HepG2 (cell line): ENCODE results near the gene GRID1. TPM values are rescaled to one million over a fixed set of nuclear protein-coding genes. Genes with fewer than 3 reads are reported as not detected.

Experiments
- ATAC-seq: fragments of 200-7000 bp; cut with Tn5 transposase; 3 replicates; pipeline ENCODE4 v1.9.1; 2020; ENCODE audit warnings: mild to moderate bottlenecking, moderate library complexity
- BruUV-seq: library from RNA; stranded (reverse); fragments of 400-500 nt; replicated peaks from 2 replicates; lab custom pipeline; 2021; lab: Mats Ljungman, UMichigan
- CTCF ChIA-PET: fragments of 300-600 bp; formaldehyde crosslinking; extraction: SDS; loops from one replicate; lab custom pipeline; 2021; ENCODE audit warnings: low total read pairs, inconsistent platforms, low intra/inter-chr PET ratio; lab: Yijun Ruan, JAX
- POLR2A ChIA-PET: fragments of 350-600 bp; sonication (Branson Sonifier 250); formaldehyde crosslinking; loops from one replicate; lab custom pipeline; 2020; ENCODE audit warnings: antibody characterized with exemption, inconsistent platforms; lab: Yijun Ruan, JAX
- DNase-seq: peaks from one replicate; pipeline ENCODE4 v3.0.0-alpha.2; 2015; ENCODE audit warnings: low spot score
- FAIRE-seq: peaks from 3 replicates; lab custom pipeline; 2011; peaks lifted over from hg19 to GRCh38; lab: Jason Lieb, UNC
- H2AFZ ChIP-seq: one replicate; pipeline ENCODE4 v1.6.1; 2011; ENCODE audit warnings: low read length, inconsistent platforms
- H3K27ac ChIP-seq: fragments of 300-600 bp; 3 replicates; pipeline ENCODE4 v1.8.0; 2011; ENCODE audit warnings: mixed run types, mild to moderate bottlenecking, mixed read lengths, low read length, inconsistent platforms; ENCODE audit not compliant: insufficient read depth; ENCODE audit errors: extremely low read length
- H3K27me3 ChIP-seq, 2 experiments: fragments of 200-600 bp in 1 of 2; 2 replicates in 1 of 2; 3 replicates in 1 of 2; pipeline versions ENCODE4 v1.6.0 to v1.8.0; 2011; ENCODE audit warnings: low read length in 2 of 2, mild to moderate bottlenecking in 2 of 2, moderate library complexity in 2 of 2, inconsistent platforms in 1 of 2; ENCODE audit not compliant: insufficient read depth in 2 of 2, control insufficient read depth in 1 of 2
- H3K36me3 ChIP-seq, 2 experiments: fragments of 200-600 bp in 1 of 2; replicated peaks in 1 of 2; 2 replicates in 1 of 2; 3 replicates in 1 of 2; pipeline versions ENCODE4 v1.5.1 to v1.8.0; 2011; ENCODE audit warnings: low read length in 2 of 2, inconsistent platforms in 1 of 2; ENCODE audit not compliant: insufficient read depth in 2 of 2, control insufficient read depth in 1 of 2
- H3K4me1 ChIP-seq: 2 replicates; pipeline ENCODE4 v1.5.1; 2012; ENCODE audit warnings: low read length, inconsistent platforms; ENCODE audit not compliant: insufficient read depth
- H3K4me2 ChIP-seq: 2 replicates; pipeline ENCODE4 v1.6.0; 2011; ENCODE audit warnings: low read depth, low read length, inconsistent platforms
- H3K4me3 ChIP-seq, 3 experiments: fragments of 200-600 bp in 1 of 3; sonication (generic), shearing (Covaris generic) in 1 of 3; replicated peaks in 1 of 3; 2 replicates each; pipeline ENCODE4 v1.5.1; 2011 to 2016; ENCODE audit warnings: low read length in 3 of 3, inconsistent platforms in 2 of 3, low read depth in 2 of 3, mild to moderate bottlenecking in 2 of 3, control low read depth in 1 of 3, mixed read lengths in 1 of 3; ENCODE audit not compliant: insufficient read depth in 1 of 3
- H3K79me2 ChIP-seq: one replicate; pipeline ENCODE4 v1.6.1; 2011; ENCODE audit warnings: low read length, inconsistent platforms; ENCODE audit not compliant: insufficient read depth
- H3K9ac ChIP-seq: 2 replicates; pipeline ENCODE4 v1.6.0; 2011; ENCODE audit warnings: mild to moderate bottlenecking, low read depth, low read length, inconsistent platforms; ENCODE audit not compliant: insufficient read depth
- H3K9me3 ChIP-seq: 2 replicates; pipeline ENCODE4 v1.5.1; 2012; ENCODE audit warnings: mild to moderate bottlenecking, low read length
- H4K20me1 ChIP-seq: 2 replicates; pipeline ENCODE4 v1.6.0; 2011; ENCODE audit warnings: inconsistent platforms, mild to moderate bottlenecking, low read length, moderate library complexity; ENCODE audit not compliant: insufficient read depth
- AKAP8 ChIP-seq: sonication (generic); formaldehyde crosslinking; IDR thresholded peaks from 2 replicates; pipeline ENCODE4 v1.5.1; 2020; ENCODE audit warnings: mild to moderate bottlenecking, missing genetic modification reagents
- KLF11 ChIP-seq: IDR thresholded peaks from 2 replicates; pipeline ENCODE4 v1.6.1; 2016; ENCODE audit warnings: missing compliant biosample characterization
- MAF1 ChIP-seq: sonication (generic); formaldehyde crosslinking; IDR thresholded peaks from 2 replicates; pipeline ENCODE4 v1.5.0; 2020; ENCODE audit warnings: missing genetic modification reagents, borderline replicate concordance
- ZNF260 ChIP-seq: sonication (generic); formaldehyde crosslinking; IDR thresholded peaks from 2 replicates; pipeline ENCODE4 v1.4.0; 2020; ENCODE audit warnings: missing genetic modification reagents, low read depth, mild to moderate bottlenecking, borderline replicate concordance
- WGBS: methylation state at CpG from one replicate; pipeline ENCODE4 v1.1.6; 2017; ENCODE audit warnings: low lambda C conversion rate; 5-methylcytosine and 5-hydroxymethylcytosine counted together
- in situ Hi-C: cut with HindIII; loops from 2 replicates; pipeline ENCODE4 v1.10.0; 2017; ENCODE audit warnings: low pct_unique_long_range_greater_than_20kb; ENCODE audit not compliant: extremely low pct_ligation_motif_present
- intact Hi-C: fragments of 100-400 bp; cut with micrococcal nuclease; formaldehyde crosslinking; loops from one replicate; pipeline ENCODE4 v1.10.0; 2022; ENCODE audit not compliant: unreplicated experiment
- polyA plus RNA-seq, 8 experiments: library from polyadenylated mRNA; depleted of rRNA in 3 of 8; stranded (reverse) in 7 of 8; unstranded in 1 of 8; fragments of >200 nt; fragmentation: Illumina TruSeq in 4 of 8; extraction: Trizol in 4 of 8; gene quantifications; 2 replicates each; pipeline versions ENCODE4 v1.2.1 to v1.2.3, GENCODE V29; 2011 to 2016; ENCODE audit warnings: low read depth in 4 of 8, missing spikeins in 1 of 8, mixed read lengths in 1 of 8; ENCODE audit not compliant: insufficient read depth in 1 of 8
- total RNA-seq, 5 experiments: library from RNA; depleted of rRNA; stranded (reverse); fragments of >200 nt; fragmentation: Illumina TruSeq; extraction: Trizol; gene quantifications; 2 replicates each; pipeline ENCODE4 v1.2.3, GENCODE V29; 2016; ENCODE audit warnings: low read depth in 1 of 5
- TF ChIP-seq, protein P1 (sequence below): sonication (generic); formaldehyde crosslinking; IDR thresholded peaks from 2 replicates; pipeline ENCODE4 v1.8.0; 2022; ENCODE audit warnings: missing genetic modification reagents, mild to moderate bottlenecking, moderate library complexity, borderline replicate concordance
- TF ChIP-seq, protein P2 (sequence below): sonication (generic); formaldehyde crosslinking; IDR thresholded peaks from 2 replicates; pipeline ENCODE4 v1.5.0; 2020; ENCODE audit warnings: missing genetic modification reagents
- TF ChIP-seq, protein P3 (sequence below): IDR thresholded peaks from 2 replicates; pipeline ENCODE4 v1.6.1; 2016

The GRID1 gene
- total and polyA plus RNA-seq, 2 of the 13 experiments (the other 11 are each of a cell fraction or from before 2014, with no cell fraction given) = 0.05 TPM; not detected in 1

DNA sequence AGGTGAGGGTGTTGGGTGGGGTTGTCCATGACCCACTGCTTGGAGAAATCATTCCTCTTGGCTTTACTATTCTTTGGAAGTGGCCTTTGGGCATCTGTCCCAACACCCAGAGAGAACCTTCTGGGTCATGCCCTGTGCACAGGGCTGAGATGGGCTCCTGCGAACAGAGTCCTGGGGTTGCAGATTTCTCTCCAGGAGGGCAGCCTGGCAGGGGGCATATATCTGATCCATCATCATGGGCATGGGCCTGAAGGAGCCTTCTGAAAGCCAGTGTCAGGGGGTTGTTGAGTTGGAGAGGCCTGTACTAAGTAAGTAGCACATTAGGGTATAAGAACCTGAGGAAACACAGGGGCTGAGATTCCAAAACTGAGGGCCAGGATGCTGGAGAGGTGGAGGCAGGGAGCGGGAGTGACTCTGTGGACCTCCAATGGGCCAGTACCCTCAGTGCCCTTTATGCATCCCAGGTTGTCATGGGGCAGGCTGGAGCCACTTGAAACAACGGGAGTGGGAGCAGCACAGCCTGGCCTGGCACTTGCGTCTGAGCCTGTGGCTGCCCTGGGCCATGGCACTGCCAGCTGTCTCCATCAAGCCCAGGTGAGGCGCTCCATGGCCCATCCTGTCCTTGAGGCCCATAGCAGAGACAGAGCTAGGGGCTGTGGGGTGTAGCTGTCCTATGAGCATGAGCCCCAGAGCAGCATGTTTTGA, 203.7 kb downstream of the GRID1 start:
- Histone ChIP-seq H3K27me3 (peaks cover 2 to 5% of the 10 kb centered on the region in 2 experiments; a peak in 3 of 5 replicates), H3K9me3 (no peaks in the 10 kb centered on the region), H3K9ac (no peak overlapping the region), H3K4me3 (no peak overlapping the region), H3K4me1 (peaks cover 27% of the 10 kb centered on the region), H2AFZ (no peak overlapping the region), H4K20me1 (no peaks in the 10 kb centered on the region), H3K4me2 (peak overlapping the region; percentile 54; the same call in 1 of the 2 replicates), H3K36me3 (no peaks in the 10 kb centered on the region), H3K27ac (no peak overlapping the region), H3K79me2 (no peaks in the 10 kb centered on the region)
- TF ChIP-seq, protein P1, sequence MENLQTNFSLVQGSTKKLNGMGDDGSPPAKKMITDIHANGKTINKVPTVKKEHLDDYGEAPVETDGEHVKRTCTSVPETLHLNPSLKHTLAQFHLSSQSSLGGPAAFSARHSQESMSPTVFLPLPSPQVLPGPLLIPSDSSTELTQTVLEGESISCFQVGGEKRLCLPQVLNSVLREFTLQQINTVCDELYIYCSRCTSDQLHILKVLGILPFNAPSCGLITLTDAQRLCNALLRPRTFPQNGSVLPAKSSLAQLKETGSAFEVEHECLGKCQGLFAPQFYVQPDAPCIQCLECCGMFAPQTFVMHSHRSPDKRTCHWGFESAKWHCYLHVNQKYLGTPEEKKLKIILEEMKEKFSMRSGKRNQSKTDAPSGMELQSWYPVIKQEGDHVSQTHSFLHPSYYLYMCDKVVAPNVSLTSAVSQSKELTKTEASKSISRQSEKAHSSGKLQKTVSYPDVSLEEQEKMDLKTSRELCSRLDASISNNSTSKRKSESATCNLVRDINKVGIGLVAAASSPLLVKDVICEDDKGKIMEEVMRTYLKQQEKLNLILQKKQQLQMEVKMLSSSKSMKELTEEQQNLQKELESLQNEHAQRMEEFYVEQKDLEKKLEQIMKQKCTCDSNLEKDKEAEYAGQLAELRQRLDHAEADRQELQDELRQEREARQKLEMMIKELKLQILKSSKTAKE (CRISPR knock-in tag) = no peak
- TF ChIP-seq, protein P2, sequence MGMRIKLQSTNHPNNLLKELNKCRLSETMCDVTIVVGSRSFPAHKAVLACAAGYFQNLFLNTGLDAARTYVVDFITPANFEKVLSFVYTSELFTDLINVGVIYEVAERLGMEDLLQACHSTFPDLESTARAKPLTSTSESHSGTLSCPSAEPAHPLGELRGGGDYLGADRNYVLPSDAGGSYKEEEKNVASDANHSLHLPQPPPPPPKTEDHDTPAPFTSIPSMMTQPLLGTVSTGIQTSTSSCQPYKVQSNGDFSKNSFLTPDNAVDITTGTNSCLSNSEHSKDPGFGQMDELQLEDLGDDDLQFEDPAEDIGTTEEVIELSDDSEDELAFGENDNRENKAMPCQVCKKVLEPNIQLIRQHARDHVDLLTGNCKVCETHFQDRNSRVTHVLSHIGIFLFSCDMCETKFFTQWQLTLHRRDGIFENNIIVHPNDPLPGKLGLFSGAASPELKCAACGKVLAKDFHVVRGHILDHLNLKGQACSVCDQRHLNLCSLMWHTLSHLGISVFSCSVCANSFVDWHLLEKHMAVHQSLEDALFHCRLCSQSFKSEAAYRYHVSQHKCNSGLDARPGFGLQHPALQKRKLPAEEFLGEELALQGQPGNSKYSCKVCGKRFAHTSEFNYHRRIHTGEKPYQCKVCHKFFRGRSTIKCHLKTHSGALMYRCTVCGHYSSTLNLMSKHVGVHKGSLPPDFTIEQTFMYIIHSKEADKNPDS = no peak
- TF ChIP-seq, protein P3, sequence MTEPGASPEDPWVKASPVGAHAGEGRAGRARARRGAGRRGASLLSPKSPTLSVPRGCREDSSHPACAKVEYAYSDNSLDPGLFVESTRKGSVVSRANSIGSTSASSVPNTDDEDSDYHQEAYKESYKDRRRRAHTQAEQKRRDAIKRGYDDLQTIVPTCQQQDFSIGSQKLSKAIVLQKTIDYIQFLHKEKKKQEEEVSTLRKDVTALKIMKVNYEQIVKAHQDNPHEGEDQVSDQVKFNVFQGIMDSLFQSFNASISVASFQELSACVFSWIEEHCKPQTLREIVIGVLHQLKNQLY = no peak
- TF ChIP-seq ZNF260 (CRISPR knock-in tag) (no peak), AKAP8 (no peak), MAF1 (CRISPR knock-in tag) (no peak), KLF11 (CRISPR knock-in tag) (no peak)
- no peak for DNase-seq
- no TSS peak for BruUV-seq
- intact Hi-C loops (no loop called here), in situ Hi-C loops (no loop called here)
- FAIRE-seq = no peak
- ChIA-PET POLR2A (no interaction called here), CTCF (no interaction called here)
- peak; percentile 9 for ATAC-seq
- WGBS = 87% methylated on average over 3 of the region's 5 CpGs
